Astrocyte (in vitro differentiated cells and primary cell): ENCODE data around the gene MKKS.

Source experiments
- EZH2 ChIP-seq: IDR thresholded peaks from 2 replicates; pipeline ENCODE4 v1.6.1; 2012; ENCODE audit warnings: mild to moderate bottlenecking, low read length, inconsistent platforms; ENCODE audit not compliant: insufficient read depth
- TF ChIP-seq, protein P1 (sequence below): IDR thresholded peaks from 2 replicates; pipeline ENCODE4 v1.5.1; 2011; ENCODE audit warnings: low read depth, mild to moderate bottlenecking, inconsistent platforms, low read length, moderate library complexity; ENCODE audit not compliant: insufficient read depth

GRCh38 chr20:10404959-10405530 lies 29.0 kb downstream of the MKKS start:
- no peak for TF ChIP-seq EZH2
- TF ChIP-seq, protein P1, sequence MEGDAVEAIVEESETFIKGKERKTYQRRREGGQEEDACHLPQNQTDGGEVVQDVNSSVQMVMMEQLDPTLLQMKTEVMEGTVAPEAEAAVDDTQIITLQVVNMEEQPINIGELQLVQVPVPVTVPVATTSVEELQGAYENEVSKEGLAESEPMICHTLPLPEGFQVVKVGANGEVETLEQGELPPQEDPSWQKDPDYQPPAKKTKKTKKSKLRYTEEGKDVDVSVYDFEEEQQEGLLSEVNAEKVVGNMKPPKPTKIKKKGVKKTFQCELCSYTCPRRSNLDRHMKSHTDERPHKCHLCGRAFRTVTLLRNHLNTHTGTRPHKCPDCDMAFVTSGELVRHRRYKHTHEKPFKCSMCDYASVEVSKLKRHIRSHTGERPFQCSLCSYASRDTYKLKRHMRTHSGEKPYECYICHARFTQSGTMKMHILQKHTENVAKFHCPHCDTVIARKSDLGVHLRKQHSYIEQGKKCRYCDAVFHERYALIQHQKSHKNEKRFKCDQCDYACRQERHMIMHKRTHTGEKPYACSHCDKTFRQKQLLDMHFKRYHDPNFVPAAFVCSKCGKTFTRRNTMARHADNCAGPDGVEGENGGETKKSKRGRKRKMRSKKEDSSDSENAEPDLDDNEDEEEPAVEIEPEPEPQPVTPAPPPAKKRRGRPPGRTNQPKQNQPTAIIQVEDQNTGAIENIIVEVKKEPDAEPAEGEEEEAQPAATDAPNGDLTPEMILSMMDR = no peak
